HL-60/S4 treated with phorbol 12-myristate 13-acetate at 8.2 ng/mL for 4 days and 3 days (cell line): ENCODE data around the gene VIPR2.
"Not testable (repeated sequence)": the region's sequence is repeated elsewhere in the genome, so short reads cannot be mapped to it uniquely, and the experiment has no call there.

Experiments
- in situ Hi-C: fragments of 300-500 bp; cut with MboI; formaldehyde crosslinking; loops from 2 replicates; pipeline ENCODE4 v1.15.0; 2022; ENCODE audit warnings: low sequenced_read_pairs

VIPR2 gene

DNA sequence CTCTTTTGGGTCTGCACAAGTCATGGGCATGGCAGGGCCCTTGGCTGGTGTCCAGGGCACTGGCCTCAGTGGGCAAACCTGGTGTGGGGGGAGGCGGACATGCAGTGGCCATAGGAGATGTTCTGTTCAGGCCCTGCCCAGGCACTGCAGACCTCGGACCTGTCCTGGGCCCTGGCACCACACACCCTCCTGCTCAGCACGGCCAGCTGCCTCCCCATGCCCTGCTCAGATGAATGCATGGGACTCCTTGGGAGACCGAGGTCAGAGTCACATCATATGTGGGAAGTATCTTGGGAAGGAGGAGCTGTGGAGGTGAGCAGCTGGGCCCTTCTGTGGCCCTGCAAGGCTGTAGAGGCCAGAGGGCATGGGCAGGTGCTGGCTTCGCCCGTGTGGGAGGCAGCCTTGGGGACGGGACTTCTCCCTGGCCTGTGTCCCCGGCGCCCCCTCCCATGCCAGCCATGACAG, 130.8 kb downstream of the VIPR2 start:
- in situ Hi-C loops: no loop called here

DNA sequence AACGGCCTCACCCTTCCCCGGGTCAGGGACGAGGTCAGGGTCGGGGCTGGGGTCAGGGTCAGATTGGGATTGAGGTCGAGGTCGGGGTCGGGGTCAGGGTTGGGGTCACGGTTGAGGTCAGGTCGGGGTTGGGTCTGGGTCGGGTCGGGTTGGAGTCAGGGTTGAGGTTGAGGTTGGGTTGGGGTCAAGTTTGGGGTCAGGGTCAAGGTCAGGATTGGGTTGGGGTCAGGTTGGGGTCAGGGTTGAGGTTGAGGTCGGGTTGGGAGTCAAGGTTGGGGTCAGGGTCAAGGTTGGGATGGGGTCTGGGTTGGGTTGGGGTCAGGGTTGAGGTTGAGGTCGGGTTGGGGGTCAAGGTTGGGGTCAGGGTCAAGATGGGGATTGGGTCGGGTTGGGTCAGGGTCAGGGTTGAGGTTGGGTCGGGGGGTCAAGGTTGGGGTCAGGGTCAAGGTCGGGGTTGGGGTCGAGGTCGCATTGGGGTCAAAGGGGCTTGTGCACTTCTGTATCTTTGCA, 131.4 kb downstream of the VIPR2 start:
- in situ Hi-C loops: no loop called here

DNA sequence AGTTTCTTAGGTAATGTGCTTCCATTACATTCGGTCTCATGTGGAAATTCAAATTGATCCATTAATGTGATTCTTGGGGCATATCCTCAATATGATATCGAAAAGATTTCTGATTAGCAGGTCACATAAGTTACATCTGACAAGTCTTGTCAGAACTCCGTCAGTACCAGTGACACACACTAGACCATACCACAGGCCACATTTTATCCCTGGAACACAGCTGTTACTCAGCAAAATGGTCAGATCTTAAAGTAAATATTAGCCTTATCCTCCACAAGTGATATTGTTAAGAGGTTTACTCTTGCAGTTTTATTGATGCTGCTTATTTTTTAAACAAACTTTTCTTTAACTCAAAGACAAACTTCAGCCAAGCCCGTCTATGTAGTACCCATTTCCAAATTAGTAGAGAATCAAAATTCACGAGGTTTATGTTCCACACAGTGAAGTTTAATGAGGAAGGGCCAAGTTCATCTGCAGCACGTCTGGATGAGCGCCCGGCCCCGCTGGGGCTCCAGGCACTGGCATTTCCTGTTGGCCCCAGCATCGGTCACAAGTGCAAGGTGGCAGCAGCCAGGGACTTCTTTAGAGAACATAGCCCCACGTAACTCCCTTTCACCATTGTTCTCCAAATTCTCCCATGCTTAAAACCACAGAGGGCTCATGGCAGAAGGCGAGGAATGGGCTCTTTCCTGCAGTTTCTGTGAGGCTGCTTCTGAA, 132.2 kb downstream of the VIPR2 start:
- in situ Hi-C loops: no loop called here

DNA sequence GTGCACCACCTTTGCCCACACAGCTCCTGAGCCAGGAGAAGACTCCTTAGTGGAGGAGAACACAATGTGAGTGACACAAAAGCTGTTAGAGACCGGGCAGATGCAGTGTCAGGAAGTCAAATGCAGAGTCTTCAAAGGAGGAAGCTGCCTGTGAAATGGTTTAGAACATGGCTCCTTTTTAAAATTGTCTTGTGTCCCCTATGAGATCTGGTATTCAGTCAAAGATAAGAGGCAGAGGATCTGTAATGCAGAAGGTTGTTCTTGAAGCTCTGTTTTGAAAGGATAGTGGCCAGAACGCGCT, 133.0 kb downstream of the VIPR2 start:
- in situ Hi-C loops: no loop called here

DNA sequence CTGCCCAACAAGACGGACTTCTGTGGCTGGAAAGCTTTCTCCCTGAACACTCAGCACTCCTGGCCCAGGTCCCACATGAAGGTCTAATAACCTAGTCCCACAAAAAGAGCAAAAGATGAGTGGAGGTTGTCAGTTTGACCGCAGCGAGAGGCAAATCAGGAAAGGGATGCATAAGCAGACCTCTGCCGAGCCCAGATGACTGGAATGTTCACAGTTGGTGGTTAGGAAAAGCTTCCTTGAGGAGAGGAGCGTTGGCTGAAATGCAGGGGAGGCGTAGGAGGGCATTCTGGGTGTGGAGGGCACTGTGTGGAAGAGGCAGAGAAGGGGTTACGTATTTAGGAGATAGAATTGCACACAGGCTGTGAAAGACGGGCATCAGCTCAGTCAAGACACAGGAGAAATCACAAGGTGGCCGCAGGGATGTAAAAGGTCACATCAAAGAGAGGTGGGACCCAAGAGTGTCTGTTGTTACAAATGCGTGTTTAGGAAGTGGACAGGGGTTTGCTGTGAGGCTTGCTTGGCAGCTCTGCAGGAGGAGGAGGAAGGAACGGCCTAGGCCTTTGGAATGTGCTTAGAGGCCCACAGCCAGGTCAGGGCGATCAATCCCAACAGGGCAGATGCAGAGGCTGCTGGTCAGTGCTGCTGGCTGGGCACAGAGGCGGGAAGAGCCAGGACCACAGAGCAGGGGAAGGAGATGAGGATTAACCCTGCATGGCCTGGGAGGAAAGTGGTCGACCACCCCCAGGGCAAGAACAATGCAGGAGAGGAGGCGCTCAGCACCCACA, 133.5 kb downstream of the VIPR2 start:
- in situ Hi-C loops: no loop called here

DNA sequence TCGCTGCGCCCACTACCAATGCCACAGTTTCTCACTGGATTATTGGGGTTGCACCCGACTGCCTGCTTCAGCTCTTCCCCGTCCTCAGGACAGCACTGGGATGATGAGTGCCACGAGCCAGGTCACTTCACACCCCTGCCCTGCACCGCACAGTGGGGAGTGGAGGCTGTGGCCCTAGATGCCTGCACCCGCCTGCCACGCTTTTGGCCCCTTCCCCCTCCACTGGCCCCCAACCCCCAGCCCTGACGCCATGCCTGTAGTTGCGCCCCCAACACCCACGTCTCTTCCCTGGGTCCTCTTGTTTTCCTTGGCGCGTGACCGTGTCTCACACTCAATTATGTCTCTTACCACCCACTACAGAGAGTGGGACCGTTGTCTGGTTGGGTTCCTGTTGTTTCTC, 134.3 kb downstream of the VIPR2 start:
- in situ Hi-C loops: no loop called here

DNA sequence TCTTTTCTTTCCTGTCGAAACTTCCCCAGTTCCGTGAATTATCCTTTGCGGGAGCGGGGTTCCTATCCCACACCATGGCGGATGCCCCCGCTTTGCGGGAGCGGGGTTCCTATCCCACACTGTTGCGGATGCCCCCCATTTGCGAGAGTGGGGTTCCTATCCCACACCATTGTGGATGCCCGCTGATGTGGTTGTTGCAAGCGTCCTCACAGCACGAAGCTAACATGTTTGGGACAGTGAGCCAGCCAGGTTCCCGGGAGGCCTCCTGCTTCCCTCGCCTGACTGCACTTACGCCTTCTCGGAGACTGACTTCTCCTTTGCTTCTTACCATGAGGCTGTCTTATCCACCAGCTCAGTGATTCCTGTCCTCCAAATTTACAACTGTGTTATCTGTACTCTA, 134.7 kb downstream of the VIPR2 start:
- in situ Hi-C loops: no loop called here

DNA sequence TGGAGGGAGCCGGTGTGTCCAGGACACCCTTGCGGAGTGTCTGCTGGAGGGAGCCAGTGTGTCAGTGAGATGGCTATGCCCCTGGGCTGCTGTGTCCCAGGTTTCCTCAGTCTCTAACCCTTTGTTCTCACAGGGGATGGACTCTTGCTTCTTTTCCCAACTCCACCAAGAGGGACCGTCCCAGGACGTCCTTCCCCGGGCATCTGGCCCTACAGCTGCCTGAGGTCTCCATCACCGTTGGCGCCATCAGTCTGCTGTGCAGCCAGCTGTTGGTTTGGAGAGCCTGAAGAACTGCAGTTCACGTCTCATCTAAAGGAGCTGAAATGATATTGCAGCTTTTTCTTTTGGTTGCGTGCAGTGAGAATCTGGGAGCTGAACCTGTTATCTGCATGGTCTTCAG, 136.2 kb downstream of the VIPR2 start:
- in situ Hi-C loops: no loop called here

DNA sequence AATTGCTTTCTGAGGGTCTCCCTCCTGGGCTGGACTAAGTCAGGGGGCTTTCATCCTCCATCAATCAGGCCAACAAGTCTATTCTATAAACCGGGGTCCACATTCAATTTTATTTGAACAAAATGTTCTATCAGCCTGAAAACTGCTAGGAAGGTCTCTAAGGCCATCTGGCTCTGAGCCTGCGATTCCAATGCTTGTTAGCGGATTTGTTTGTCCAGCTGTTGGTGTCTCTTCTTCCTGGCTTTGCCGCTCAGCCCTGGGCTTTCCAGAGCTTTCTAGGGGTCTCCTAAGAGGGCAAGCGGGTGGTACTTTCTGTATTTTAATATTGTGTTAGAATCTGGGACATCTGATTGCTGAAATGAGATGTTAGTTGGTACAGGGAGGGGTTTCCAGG, 136.7 kb downstream of the VIPR2 start:
- in situ Hi-C loops: no loop called here

DNA sequence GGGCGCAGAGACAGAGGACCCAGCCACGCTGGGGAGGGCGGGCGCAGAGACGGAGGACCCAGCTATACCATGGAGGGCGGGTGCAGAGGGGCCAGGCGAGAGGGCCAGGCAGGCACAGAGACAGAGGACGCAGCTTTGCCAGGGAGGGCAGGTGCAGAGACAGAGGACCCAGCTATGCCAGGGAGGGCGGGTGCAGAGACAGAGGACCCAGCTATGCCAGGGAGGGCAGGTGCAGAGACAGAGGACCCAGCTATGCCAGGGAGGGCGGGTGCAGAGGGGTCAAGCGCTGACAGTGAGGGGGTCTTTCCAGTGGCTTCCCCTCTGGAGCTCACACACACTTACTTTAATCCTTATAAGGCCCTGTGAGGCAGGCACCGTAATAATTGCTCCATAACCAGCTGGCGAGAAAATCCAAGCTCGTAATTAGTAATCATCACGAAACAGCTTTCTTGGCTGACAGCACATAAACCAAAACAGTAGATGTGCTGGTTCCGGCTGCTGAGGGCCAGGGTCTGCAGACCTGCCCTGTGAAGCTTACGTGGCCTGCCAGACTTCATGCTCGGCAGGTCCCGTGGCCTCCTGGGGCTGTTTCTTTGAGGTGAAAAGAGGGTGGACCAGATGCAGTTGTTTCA, 137.2 kb downstream of the VIPR2 start:
- in situ Hi-C loops: no loop called here

DNA sequence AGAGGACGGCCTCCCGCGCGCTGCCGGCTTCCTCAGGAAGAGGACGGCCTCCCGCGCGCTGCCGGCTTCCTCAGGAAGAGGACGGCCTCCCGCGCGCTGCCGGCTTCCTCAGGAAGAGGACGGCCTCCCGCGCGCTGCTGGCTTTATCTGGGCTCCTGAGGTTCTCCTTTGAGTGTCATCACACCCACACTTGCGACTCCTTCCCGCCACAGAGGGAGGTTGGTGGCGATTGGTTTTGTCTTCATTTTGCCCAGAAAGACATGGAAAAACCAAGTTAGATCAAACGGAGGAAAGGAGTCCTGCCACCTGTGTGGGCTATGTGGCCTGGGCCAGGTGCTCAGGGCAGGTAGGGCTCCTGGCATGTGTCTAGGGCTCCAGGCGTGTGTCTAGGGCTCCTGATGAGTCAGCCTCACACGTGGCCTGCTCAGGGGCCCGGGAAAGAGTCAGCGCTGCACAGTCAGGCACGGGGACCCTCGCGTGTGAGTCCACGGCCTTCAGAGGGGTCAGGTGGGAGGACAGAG, 138.0 kb downstream of the VIPR2 start:
- in situ Hi-C loops: no loop called here

DNA sequence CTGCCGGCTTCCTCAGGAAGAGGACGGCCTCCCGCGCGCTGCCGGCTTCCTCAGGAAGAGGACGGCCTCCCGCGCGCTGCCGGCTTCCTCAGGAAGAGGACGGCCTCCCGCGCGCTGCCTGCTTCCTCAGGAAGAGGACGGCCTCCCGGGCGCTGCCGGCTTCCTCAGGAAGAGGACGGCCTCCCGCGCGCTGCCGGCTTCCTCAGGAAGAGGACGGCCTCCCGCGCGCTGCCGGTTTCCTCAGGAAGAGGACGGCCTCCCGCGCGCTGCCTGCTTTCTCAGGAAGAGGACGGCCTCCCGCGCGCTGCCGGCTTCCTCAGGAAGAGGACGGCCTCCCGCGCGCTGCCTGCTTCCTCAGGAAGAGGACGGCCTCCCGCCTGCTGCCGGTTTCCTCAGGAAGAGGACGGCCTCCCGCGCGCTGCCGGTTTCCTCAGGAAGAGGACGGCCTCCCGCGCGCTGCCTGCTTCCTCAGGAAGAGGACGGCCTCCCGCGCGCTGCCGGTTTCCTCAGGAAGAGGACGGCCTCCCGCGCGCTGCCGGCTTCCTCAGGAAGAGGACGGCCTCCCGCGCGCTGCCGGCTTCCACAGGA, 138.6 kb downstream of the VIPR2 start:
- in situ Hi-C loops: not testable (repeated sequence)

DNA sequence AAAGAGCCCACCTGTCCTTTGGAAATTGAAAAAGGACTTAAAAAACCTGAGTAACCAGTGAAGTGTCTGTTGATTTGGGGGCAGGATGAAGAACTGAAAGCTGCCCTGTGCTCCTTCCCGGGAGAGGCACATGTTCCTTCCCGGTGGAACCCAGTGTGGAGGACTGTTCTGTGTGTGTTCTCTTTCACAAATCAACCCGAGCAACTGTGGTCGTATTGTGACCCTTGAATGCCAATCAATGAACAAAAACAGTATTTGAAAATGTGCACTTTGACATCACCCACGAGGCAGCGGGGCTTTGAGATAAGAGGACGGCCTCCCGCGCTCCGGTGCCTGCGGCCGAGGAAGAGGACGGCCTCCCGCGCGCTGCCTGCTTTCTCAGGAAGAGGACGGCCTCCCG, 139.0 kb downstream of the VIPR2 start:
- in situ Hi-C loops: no loop called here

DNA sequence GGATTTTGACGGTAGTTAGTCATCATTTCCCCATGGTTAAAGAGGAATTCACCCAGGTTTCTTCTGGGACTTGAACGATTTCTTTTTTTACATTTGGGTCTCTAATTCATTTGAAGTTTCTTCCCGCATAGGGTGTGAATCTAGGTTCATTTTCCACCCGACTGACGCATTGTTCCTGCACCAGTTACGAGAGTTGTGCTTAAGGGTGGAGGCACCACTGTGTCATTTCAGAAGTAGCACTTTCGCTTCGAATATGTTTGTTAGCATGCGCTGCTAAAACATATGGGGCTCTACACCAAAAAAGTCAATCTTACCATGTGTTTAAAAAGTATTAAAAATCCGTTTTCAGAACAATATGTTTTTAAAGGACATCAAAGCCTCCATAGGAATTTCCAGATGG, 140.3 kb downstream of the VIPR2 start:
- in situ Hi-C loops: no loop called here

DNA sequence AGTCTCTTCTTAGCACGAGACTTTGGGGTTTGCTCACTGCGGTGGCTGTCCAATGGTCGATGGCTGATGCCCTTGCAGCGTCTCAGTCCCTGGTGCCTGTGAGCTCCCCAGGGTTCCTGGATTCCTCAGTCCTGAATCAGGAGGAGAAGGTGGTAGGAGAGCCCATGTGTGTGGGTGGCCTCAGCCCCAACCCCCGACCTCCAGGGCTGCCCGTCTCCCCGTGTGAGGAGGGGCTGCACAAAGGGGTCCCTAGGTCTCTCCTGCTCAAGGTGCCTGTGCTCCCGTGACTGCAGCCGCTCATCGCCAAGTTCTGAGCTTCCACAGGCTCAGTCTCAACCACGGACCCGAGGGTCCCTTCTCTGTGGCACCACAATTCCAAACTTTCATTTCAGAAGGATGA, 142.9 kb downstream of the VIPR2 start:
- in situ Hi-C loops: no loop called here

DNA sequence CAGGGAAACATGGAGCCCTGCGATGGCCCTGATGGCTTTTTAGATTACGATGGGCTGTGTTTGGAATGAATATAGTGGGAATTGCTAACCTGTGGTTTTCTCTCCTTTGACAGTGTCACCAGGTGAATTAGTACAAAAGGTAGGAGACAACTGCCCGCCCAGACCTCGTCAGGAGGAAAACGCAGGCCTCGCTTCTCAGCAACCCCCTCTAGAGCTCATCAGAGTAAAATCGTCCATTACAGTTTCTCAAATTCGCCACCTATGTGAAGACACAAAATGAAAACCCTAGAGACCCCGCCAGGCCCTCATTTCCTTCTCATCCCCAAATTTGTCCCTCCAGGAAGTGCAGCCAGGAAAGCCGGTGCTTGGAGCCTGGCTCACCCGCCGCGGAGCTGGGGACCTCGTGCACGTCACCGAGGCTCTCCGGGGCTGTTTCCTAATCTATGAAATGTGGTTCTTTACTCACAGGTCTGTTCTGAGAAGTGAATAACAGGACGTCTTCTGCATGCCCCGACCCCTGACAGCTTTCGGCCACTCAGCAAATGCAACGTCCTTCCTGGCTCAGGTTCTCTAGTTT, 143.7 kb downstream of the VIPR2 start:
- in situ Hi-C loops: no loop called here

DNA sequence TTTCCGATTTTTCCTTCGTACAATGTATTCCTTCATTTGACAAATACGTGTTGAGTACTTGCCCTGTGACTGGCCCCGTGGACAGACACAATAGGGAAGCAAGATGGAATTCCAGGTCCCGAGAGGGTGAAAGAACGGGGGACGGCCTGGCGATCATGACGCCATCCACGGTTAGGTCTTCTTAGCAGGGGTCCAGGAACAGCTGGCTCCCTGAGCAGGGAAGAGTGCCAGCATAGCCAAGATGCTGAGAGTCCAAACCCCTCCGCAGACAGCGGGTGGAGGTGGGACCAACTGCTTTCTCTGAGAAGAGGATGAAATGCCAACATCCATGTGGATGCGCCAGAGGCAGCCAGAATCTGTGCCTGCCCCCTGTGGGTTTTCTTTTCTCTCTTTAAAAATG, 144.6 kb downstream of the VIPR2 start:
- in situ Hi-C loops: no loop called here

DNA sequence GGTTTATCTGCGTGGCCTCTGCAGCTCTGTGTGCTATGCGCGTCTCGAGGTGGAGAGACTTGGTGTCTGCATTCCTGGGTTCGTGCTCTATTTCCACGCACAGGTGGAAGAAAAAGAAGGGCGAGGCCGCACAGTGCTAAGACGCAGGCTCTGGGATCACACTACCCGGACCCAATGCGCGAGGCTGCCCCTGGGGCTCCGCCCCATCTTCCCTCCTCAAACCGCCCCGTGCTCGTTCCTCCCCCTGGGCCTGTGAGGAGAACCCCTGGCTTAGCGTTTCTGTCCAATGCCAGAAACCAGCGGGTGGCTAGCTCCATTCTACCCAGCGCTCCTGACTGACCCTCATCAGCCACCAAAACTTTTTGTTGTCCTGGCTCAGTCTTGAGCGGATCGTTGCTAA, 145.2 kb downstream of the VIPR2 start:
- in situ Hi-C loops: no loop called here

DNA sequence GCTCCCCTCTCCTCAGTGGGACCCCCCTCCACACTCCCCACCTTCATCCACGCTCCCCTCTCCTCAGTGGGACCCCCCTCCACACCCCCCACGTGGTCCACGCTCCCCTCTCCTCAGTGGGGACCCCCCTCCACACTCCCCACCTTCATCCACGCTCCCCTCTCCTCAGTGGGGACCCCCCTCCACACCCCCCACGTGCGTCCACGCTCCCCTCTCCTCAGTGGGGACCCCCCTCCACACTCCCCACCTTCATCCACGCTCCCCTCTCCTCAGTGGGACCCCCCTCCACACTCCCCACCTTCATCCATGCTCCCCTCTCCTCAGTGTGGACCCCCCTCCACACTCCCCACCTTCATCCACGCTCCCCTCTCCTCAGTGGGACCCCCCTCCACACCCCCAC, 146.4 kb downstream of the VIPR2 start:
- in situ Hi-C loops: not testable (repeated sequence)

DNA sequence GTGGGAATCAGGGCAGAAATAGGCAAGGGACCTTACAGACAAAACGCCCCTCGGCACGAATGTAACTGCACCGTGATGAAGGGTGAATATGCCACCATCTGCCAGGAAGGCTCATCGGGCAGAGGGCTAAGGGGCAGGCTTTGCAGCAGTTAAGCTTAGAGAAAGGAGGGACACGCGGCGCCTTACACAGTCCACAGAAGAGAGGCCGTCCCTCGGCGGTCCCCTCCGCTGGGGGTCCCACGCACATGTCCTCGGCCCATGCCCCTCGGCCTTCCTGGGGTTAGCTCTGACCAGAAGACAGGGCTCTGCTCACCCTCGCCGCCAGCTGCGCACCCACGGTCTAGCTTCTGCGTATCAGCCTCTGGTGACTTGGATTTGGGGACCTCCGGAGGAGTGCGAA, 147.2 kb downstream of the VIPR2 start:
- in situ Hi-C loops: no loop called here

DNA sequence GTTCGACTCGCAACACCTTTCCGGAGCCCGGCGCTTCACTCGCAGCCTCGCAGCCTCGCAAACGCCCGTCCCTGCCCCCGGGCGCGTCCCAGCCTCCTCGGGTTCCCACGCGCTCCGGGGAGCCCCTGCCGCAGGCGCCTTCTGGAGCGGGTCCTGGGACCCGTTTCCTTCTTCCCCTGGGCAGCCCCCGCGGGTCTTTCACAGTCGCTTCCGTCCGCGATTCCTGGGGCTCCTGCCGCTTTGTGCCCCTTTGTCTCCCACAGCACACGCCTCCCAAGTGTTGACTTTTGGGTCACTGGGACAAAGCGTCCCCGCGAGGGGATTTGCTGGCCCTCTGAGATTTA, 147.6 kb downstream of the VIPR2 start:
- in situ Hi-C loops: no loop called here
